GM10266 (cell line): ENCODE data around the gene RBM17.

Source experiments
- DNase-seq: peaks from one replicate; pipeline ENCODE4 v3.0.0; 2012; ENCODE audit errors: extremely low spot score
- TF ChIP-seq, protein P1 (sequence below): IDR thresholded peaks from 2 replicates; pipeline ENCODE4 v1.5.1; 2012; ENCODE audit warnings: mild to moderate bottlenecking, low read depth; ENCODE audit not compliant: control insufficient read depth, insufficient read depth; ENCODE audit errors: missing control alignments

RBM17 gene

GRCh38 chr10:6115411-6115810 is 26.6 kb downstream of the RBM17 start:
- DNase-seq: no peak
- TF ChIP-seq, protein P1, sequence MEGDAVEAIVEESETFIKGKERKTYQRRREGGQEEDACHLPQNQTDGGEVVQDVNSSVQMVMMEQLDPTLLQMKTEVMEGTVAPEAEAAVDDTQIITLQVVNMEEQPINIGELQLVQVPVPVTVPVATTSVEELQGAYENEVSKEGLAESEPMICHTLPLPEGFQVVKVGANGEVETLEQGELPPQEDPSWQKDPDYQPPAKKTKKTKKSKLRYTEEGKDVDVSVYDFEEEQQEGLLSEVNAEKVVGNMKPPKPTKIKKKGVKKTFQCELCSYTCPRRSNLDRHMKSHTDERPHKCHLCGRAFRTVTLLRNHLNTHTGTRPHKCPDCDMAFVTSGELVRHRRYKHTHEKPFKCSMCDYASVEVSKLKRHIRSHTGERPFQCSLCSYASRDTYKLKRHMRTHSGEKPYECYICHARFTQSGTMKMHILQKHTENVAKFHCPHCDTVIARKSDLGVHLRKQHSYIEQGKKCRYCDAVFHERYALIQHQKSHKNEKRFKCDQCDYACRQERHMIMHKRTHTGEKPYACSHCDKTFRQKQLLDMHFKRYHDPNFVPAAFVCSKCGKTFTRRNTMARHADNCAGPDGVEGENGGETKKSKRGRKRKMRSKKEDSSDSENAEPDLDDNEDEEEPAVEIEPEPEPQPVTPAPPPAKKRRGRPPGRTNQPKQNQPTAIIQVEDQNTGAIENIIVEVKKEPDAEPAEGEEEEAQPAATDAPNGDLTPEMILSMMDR: no peak

GRCh38 chr10:6115824-6116350 is 27.1 kb downstream of the RBM17 start:
- TF ChIP-seq, protein P1: no peak
- DNase-seq: no peak

GRCh38 chr10:6116806-6117205 is 28.0 kb downstream of the RBM17 start:
- TF ChIP-seq, protein P1: no peak
- no peak for DNase-seq

- TF ChIP-seq, protein P1: no peak
Measured at GRCh38 chr10:6117711-6118110, 28.9 kb downstream of the RBM17 start.

GRCh38 chr10:6119423-6119822 is 30.6 kb downstream of the RBM17 start:
- no peak for DNase-seq
- TF ChIP-seq, protein P1: no peak

More at GRCh38 chr10:6117711-6118110, 28.9 kb downstream of the RBM17 start:
- DNase-seq: no peak

DNA sequence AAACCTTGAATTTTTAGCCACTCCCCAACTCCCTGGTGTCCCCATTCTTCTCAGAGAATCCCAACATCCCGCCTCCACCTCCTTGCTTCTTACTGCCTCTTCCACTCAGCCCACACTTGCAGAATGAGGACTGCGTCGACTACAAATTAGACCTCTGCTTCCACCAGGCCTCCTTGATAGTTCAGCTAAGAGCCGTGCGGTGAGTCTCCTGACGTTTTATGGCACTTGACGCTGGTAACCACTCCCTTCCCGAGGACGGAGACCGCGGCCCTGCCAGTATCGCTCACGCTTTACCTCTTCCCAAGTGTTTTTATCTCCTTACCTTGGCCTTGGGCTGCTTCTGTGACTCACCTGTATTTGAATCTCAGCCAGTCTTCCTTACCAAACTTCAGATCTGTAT is 31.1 kb downstream of the RBM17 start:
- DNase-seq: no peak
- TF ChIP-seq, protein P1: no peak

GRCh38 chr10:6120691-6121090 is 31.9 kb downstream of the RBM17 start:
- TF ChIP-seq, protein P1: no peak
- no peak for DNase-seq
